OCI-LY7 (cell line): ENCODE results near the gene TTLL5. TPM values are rescaled to one million over a fixed set of nuclear protein-coding genes. Genes with fewer than 3 reads are reported as not detected.

Experiments used
- BruUV-seq: library from RNA; stranded (reverse); fragments of 400-500 nt; replicated peaks from 2 replicates; lab custom pipeline; 2021; lab: Mats Ljungman, UMichigan
- CTCF ChIA-PET: fragments of 300-600 bp; sonication (Branson Sonifier 250); formaldehyde crosslinking; loops from one replicate; lab custom pipeline; 2022; ENCODE audit warnings: antibody characterized with exemption; ENCODE audit not compliant: unreplicated experiment; lab: Charles Lee
- POLR2A ChIA-PET: fragments of 300-600 bp; sonication (Branson Sonifier 250); formaldehyde crosslinking; loops from one replicate; lab custom pipeline; 2022; ENCODE audit warnings: antibody characterized with exemption; lab: Charles Lee
- DNase-seq: peaks from one replicate; pipeline ENCODE4 v3.0.0-alpha.2; 2015; ENCODE audit warnings: low spot score
- H2AFZ ChIP-seq: fragments of 200-600 bp; sonication (generic), shearing (Covaris generic); 2 replicates; pipeline ENCODE4 v1.6.1; 2014; ENCODE audit warnings: mild to moderate bottlenecking, antibody characterized with exemption, low read length, moderate library complexity
- H3K27ac ChIP-seq: fragments of 200-600 bp; sonication (generic); 2 replicates; pipeline ENCODE4 v1.5.1; 2014; ENCODE audit warnings: mixed run types, low read depth, mild to moderate bottlenecking, moderate library complexity, low read length, inconsistent platforms; ENCODE audit not compliant: poor library complexity, severe bottlenecking
- H3K36me3 ChIP-seq: fragments of 200-600 bp; sonication (generic); 2 replicates; pipeline ENCODE4 v1.6.1; 2014; ENCODE audit warnings: mild to moderate bottlenecking, antibody characterized with exemption, low read length, moderate library complexity, mixed read lengths; ENCODE audit not compliant: insufficient read depth
- H3K4me1 ChIP-seq: fragments of 200-600 bp; sonication (generic); 2 replicates; pipeline ENCODE4 v1.5.1; 2014; ENCODE audit warnings: mild to moderate bottlenecking, low read length; ENCODE audit not compliant: insufficient read depth, poor library complexity, severe bottlenecking
- H3K4me2 ChIP-seq: fragments of 200-600 bp; sonication (generic); 2 replicates; pipeline ENCODE4 v1.6.1; 2014; ENCODE audit warnings: mild to moderate bottlenecking, low read length
- H3K4me3 ChIP-seq: fragments of 200-600 bp; sonication (generic); 2 replicates; pipeline ENCODE4 v1.5.1; 2014; ENCODE audit warnings: mild to moderate bottlenecking, low read depth, low read length; ENCODE audit not compliant: poor library complexity, severe bottlenecking
- H3K79me2 ChIP-seq: fragments of 200-600 bp; sonication (generic); 2 replicates; pipeline ENCODE4 v1.6.1; 2016; ENCODE audit warnings: low read depth, mild to moderate bottlenecking, low read length, moderate library complexity, mixed read lengths; ENCODE audit not compliant: insufficient read depth
- H3K9me2 ChIP-seq: fragments of 200-600 bp; sonication (generic); 2 replicates; pipeline ENCODE4 v1.6.1; 2016; ENCODE audit warnings: mild to moderate bottlenecking, low read length, mixed read lengths; ENCODE audit not compliant: insufficient read depth
- H3K9me3 ChIP-seq: fragments of 200-600 bp; sonication (generic); 2 replicates; pipeline ENCODE4 v1.6.1; 2014; ENCODE audit warnings: mild to moderate bottlenecking, mixed run types, low read length, mixed read lengths
- H4K20me1 ChIP-seq: fragments of 200-600 bp; sonication (generic); 2 replicates; pipeline ENCODE4 v1.6.1; 2014; ENCODE audit warnings: mild to moderate bottlenecking, antibody characterized with exemption, low read length, moderate library complexity, mixed read lengths; ENCODE audit not compliant: insufficient read depth
- CTCF ChIP-seq: fragments of 200-600 bp; sonication (generic); conservative IDR thresholded peaks from 2 replicates; pipeline ENCODE4 v1.5.1; 2014; ENCODE audit warnings: mild to moderate bottlenecking, antibody characterized with exemption, low read length, moderate library complexity, mixed read lengths
- EZH2phosphoT487 ChIP-seq: fragments of 200-600 bp; sonication (generic); IDR thresholded peaks from 2 replicates; pipeline ENCODE4 v1.6.1; 2018; ENCODE audit warnings: low read depth, borderline replicate concordance, mild to moderate bottlenecking, mixed run types, antibody characterized with exemption, low read length, moderate library complexity, mixed read lengths
- intact Hi-C: fragments of 100-400 bp; cut with micrococcal nuclease; formaldehyde crosslinking; loops from one replicate; pipeline ENCODE4 v1.10.0; 2022; ENCODE audit not compliant: unreplicated experiment
- total RNA-seq, 2 experiments: library from RNA; depleted of rRNA in 1 of 2; stranded (reverse); fragments of >200 nt in 1 of 2; shearing (Covaris generic) in 1 of 2; gene quantifications; 2 replicates each; pipeline ENCODE4 v1.2.3, GENCODE V29; 2014 to 2022

The TTLL5 gene
- total RNA-seq, 2 experiments from 2014 or later: 34.3 to 55.6 TPM

GRCh38 chr14:75941030-75941429, 280.0 kb downstream of the TTLL5 start:
- no peaks in the 10 kb centered on the region for H3K36me3 ChIP-seq
- H3K9me3 ChIP-seq: no peaks in the 10 kb centered on the region
- no peaks in the 10 kb centered on the region for H3K9me2 ChIP-seq
- DNase-seq: no peak
- BruUV-seq: no TSS peak
- intact Hi-C loops: no loop called here
- no peaks in the 10 kb centered on the region for H3K79me2 ChIP-seq
- H3K27ac ChIP-seq: no peak overlapping the region
- CTCF ChIA-PET: no interaction called here
- POLR2A ChIA-PET: interaction anchor here (0.7 kb wide), 1 partner anchor 72 kb away, joined by 3 read pairs; no protein-coding TSS in a partner anchor
- H2AFZ ChIP-seq: no peak overlapping the region
- H3K4me2 ChIP-seq: no peak overlapping the region
- no peaks in the 10 kb centered on the region for H3K4me1 ChIP-seq
- TF ChIP-seq CTCF (no peak), EZH2phosphoT487 (no peak)
- H3K4me3 ChIP-seq: no peak overlapping the region
- no peaks in the 10 kb centered on the region for H4K20me1 ChIP-seq

- CTCF ChIA-PET: no interaction called here
- Histone ChIP-seq H3K4me1 (no peaks in the 10 kb centered on the region), H3K9me3 (no peaks in the 10 kb centered on the region), H3K4me3 (no peak overlapping the region), H2AFZ (no peak overlapping the region), H3K4me2 (no peak overlapping the region), H3K36me3 (no peaks in the 10 kb centered on the region), H3K79me2 (no peaks in the 10 kb centered on the region), H3K9me2 (no peaks in the 10 kb centered on the region), H4K20me1 (no peaks in the 10 kb centered on the region), H3K27ac (no peak overlapping the region)
- BruUV-seq: no TSS peak
- no peak for DNase-seq
- POLR2A ChIA-PET: interaction anchor here (1.3 kb wide), 1 partner anchor 10 kb away, joined by 3 read pairs; no protein-coding TSS in a partner anchor
- TF ChIP-seq EZH2phosphoT487: no peak
- no peak for TF ChIP-seq CTCF
- intact Hi-C loops: no loop called here
Observed at GRCh38 chr14:75944607-75945241, 283.7 kb downstream of the TTLL5 start.

GRCh38 chr14:75946785-75947184, 285.7 kb downstream of the TTLL5 start:
- TF ChIP-seq CTCF (no peak), EZH2phosphoT487 (no peak)
- Histone ChIP-seq H3K9me2 (no peaks in the 10 kb centered on the region), H4K20me1 (no peaks in the 10 kb centered on the region), H3K4me3 (no peak overlapping the region), H3K4me2 (no peak overlapping the region), H3K36me3 (no peaks in the 10 kb centered on the region), H2AFZ (no peak overlapping the region), H3K4me1 (no peaks in the 10 kb centered on the region), H3K27ac (no peak overlapping the region), H3K79me2 (no peaks in the 10 kb centered on the region), H3K9me3 (no peaks in the 10 kb centered on the region)
- intact Hi-C loops: no loop called here
- BruUV-seq: no TSS peak
- CTCF ChIA-PET: no interaction called here
- POLR2A ChIA-PET: interaction anchor here (0.7 to 1.1 kb wide), 2 partner anchors 11 to 457 kb away, joined by 3 to 4 read pairs; no protein-coding TSS in a partner anchor
- no peak for DNase-seq
